Tongue (tissue), 2 donors: Measurements from ENCODE around the gene KRT72. TPM values are rescaled to one million over a fixed set of nuclear protein-coding genes. Genes with fewer than 3 reads are reported as not detected.
A peak's percentile ranks its signal among the peaks of the same experiment; 100 is the strongest.

ENCODE experiments used
- DNase-seq: peaks from one replicate; pipeline ENCODE4 v3.0.0-alpha.2; 2015
- total RNA-seq: library from RNA; depleted of rRNA; stranded (reverse); fragments of >200 nt; gene quantifications from one replicate; pipeline ENCODE4 v1.2.3, GENCODE V29; 2014

Gene KRT72
- total RNA-seq, 1 donor from 2014 or later, result 0.21 TPM

DNA sequence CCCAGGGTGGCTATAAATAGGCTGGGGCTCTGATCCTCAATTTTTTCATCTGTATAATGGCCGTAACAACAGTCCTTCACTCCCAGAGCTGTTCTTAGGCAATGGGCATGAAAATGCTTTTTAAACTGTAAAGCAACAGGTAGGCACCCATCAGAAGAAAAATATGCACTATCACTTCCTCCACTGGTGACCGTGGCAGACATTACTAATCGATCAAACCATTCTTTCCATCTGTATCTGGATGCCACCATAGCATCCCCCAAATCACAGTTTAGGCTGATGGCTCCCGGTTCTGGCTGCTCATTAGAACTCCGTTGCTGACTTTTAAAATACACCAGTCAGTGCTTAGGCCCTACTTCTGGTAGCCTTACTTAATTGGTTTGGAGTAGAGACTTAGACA, 59.6 kb downstream of the KRT72 start:
- no peak for DNase-seq

DNA sequence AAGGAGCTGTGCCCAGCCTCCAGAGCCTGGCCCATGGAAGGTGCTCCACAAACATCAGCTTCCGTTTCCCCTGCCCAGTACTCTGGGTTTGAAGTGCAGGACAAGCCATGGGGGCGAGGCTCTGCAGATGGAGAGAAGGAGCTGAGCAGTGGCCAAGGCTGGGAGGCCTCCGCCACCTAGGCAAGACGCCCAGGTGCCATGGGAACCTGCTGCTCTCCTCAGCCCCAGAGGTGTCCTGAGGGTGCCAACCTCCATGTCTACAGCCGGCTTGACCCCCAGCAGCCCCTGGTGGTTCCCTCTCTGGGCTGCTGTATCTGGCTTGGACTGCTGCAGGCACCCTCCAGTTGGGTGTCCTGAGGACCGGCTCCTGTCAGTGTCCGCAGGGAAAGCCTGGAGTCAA, 60.7 kb downstream of the KRT72 start:
- no peak for DNase-seq

DNA sequence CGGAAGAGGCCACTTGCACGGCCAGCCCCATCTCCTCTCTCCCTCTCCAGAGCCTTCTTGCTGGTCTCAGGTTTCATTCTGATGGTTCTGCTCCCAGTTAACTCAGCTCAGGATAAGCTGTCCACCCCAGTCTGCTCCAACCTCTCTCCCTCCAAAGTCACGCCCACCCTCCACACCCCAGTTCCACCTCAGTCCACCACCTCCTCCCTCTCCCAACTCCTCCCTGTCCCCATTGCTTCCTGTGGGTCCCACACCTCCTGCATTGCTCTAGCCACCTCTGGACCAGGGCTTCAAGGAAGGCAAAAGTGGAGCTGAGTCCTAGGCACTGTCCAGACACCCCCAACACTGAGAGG, 61.5 kb downstream of the KRT72 start:
- no peak for DNase-seq

DNA sequence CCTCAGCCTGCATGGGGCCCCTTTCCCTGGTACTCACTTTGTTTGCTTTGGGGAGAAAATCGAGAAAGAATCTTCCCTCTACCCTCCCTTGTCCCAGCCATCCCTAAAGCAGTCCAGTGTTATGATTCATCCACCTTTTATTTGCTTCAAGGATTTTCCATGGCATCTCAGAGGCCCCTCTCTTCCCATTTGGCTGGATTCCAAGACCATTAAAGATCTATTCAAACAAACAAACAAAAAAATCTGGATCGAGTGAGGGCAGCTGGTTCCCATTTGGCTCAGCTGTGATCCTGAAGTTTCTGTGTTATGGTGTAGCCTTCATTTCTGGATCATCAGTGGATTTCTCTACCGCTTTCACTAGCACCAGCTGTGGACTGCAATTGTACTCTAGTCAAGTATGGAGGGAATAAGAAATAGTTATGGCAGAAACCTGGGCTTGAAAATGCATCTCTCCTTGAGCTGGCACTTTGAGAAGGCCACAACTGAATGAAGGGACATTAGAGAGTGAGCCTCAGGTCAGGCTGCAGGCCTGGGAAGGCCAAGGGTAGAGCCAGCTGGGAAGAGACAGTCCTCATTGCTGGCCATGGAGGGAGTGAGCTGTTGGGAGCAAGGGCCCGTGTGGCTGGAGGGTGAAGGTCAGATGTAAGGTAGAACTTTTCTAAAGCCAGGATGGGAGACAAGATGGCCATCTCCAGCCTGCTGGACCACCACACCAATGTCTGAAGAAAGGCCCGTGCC, 62.0 kb downstream of the KRT72 start:
- peak; percentile 88 for DNase-seq

DNA sequence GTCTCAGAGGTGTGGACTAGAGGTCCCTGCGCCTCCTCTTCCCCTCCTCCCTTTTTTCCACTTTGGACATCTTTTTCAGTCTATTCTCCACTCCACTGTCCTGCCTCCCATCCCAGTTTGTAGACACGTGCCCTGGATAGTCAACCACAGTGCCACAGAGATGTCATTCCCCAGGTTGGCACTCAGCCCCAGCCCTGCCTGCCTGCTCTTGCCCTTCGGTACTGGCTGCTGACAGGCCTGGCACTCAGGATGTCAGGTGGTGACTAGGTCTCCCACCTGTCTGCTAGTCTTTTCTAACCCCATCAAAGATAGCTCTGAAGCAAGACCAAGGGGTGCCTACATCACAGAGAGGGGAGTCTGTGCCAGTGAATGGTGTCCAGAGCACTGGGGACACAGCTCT, 64.2 kb downstream of the KRT72 start:
- DNase-seq, result no peak

Other genes with a start within 250 kb of the KRT72 start
- gene KRT85, start 234.0 kb downstream of the KRT72 start, total RNA-seq, result not detected
- gene KRT84, start 215.8 kb downstream of the KRT72 start, total RNA-seq, result not detected
- not detected for gene KRT82, start 195.1 kb downstream of the KRT72 start, total RNA-seq
- gene KRT75, start 167.1 kb downstream of the KRT72 start, total RNA-seq, result 0.21 TPM
- 17.0 TPM for gene KRT6B, start 149.3 kb downstream of the KRT72 start, total RNA-seq
- gene KRT6C, start 127.7 kb downstream of the KRT72 start, total RNA-seq, result 19.3 TPM
- 299 TPM for gene KRT6A, start 108.2 kb downstream of the KRT72 start, total RNA-seq
- gene KRT5, start 81.1 kb downstream of the KRT72 start, total RNA-seq, result 1,219 TPM
- gene KRT71, start 48.3 kb downstream of the KRT72 start, total RNA-seq, result not detected
- gene KRT74, start 27.6 kb downstream of the KRT72 start, total RNA-seq, result 0.10 TPM
- gene KRT73, start 17.1 kb upstream of the KRT72 start, total RNA-seq, result not detected
- gene KRT2, start 50.7 kb upstream of the KRT72 start, total RNA-seq, result not detected
- gene KRT1, start 78.9 kb upstream of the KRT72 start, total RNA-seq, result not detected
- 0.10 TPM for gene KRT77, start 102.1 kb upstream of the KRT72 start, total RNA-seq
- 0.31 TPM for gene KRT76, start 175.9 kb upstream of the KRT72 start, total RNA-seq
- not detected for gene KRT3, start 194.7 kb upstream of the KRT72 start, total RNA-seq
- gene KRT4, start 212.7 kb upstream of the KRT72 start, total RNA-seq, result 420 TPM
- 0.21 TPM for gene KRT79, start 232.8 kb upstream of the KRT72 start, total RNA-seq
- gene KRT78, start 247.5 kb upstream of the KRT72 start, total RNA-seq, result 64.7 TPM